IPS-18c (cell line): ENCODE data around the gene APEH.

Experiments used
- H3K4me3 ChIP-seq: 2 replicates; pipeline ENCODE4 v1.7.0; 2013; ENCODE audit warnings: low read depth, mild to moderate bottlenecking, low read length, moderate library complexity; ENCODE audit not compliant: insufficient read depth
- H3K9me3 ChIP-seq: one replicate; pipeline ENCODE4 v1.6.1; 2013; ENCODE audit warnings: mild to moderate bottlenecking, low read length, moderate library complexity; ENCODE audit not compliant: control insufficient read depth, insufficient read depth

Gene APEH

GRCh38 chr3:49724586-49724985 lies 50.4 kb downstream of the APEH start:
- peak overlapping the region; percentile 74 for H3K4me3 ChIP-seq

GRCh38 chr3:49725906-49726681 lies 51.9 kb downstream of the APEH start:
- no peaks in the 10 kb centered on the region for H3K9me3 ChIP-seq
- no peak overlapping the region for H3K4me3 ChIP-seq

More at GRCh38 chr3:49724586-49724985, 50.4 kb downstream of the APEH start:
- H3K9me3 ChIP-seq: no peaks in the 10 kb centered on the region

- Histone ChIP-seq H3K9me3 (no peaks in the 10 kb centered on the region), H3K4me3 (no peak overlapping the region)
Observed at GRCh38 chr3:49727154-49727923, 53.2 kb downstream of the APEH start.

- Histone ChIP-seq H3K9me3 (no peaks in the 10 kb centered on the region), H3K4me3 (no peak overlapping the region)
Observed at GRCh38 chr3:49727924-49728361, 53.8 kb downstream of the APEH start.

- no peak overlapping the region for H3K4me3 ChIP-seq
- H3K9me3 ChIP-seq: no peaks in the 10 kb centered on the region
Observed at GRCh38 chr3:49729966-49730609, 55.9 kb downstream of the APEH start.

- no peak overlapping the region for H3K4me3 ChIP-seq
- peaks cover 2% of the 10 kb centered on the region for H3K9me3 ChIP-seq
Observed at GRCh38 chr3:49732597-49732996, 58.4 kb downstream of the APEH start.

GRCh38 chr3:49733551-49733950 lies 59.4 kb downstream of the APEH start:
- Histone ChIP-seq H3K9me3 (peaks cover 2% of the 10 kb centered on the region), H3K4me3 (no peak overlapping the region)
